Dermis microvascular lymphatic vessel endothelial cell (primary cell): ENCODE results near the gene BRD3. TPM values are rescaled to one million over a fixed set of nuclear protein-coding genes. Genes with fewer than 3 reads are reported as not detected.

ENCODE experiments used
- total RNA-seq: library from RNA; depleted of rRNA; stranded (reverse); fragments of >200 nt; gene quantifications from 2 replicates; pipeline ENCODE4 v1.2.1, GENCODE V29; 2014

The BRD3 gene
- total RNA-seq, 1 donor from 2014 or later = 6.8 TPM

Other genes with a start within 250 kb of the BRD3 start
- gene VAV2, start 75.7 kb downstream of the BRD3 start, total RNA-seq = 15.0 and 20.6 TPM in 2 replicates
- 5.9 and 6.6 TPM in 2 replicates for gene BRD3OS, start 42.5 kb downstream of the BRD3 start, total RNA-seq
- 16.7 and 20.6 TPM in 2 replicates for gene WDR5, start 68.1 kb upstream of the BRD3 start, total RNA-seq
- gene RNU6ATAC, start 96.5 kb upstream of the BRD3 start, total RNA-seq = not detected in 2 replicates